HG03060 (cell line): ENCODE data around the gene AAMP.
A peak's percentile ranks its signal among the peaks of the same experiment; 100 is the strongest.
"Not testable (repeated sequence)": the region's sequence is repeated elsewhere in the genome, so short reads cannot be mapped to it uniquely, and the experiment has no call there.

Experiments
- ATAC-seq: cut with Tn5 transposase; IDR thresholded peaks from one replicate; pipeline ENCODE4 v1.9.1; 2021; ENCODE audit warnings: low read depth, moderate number of reproducible peaks; ENCODE audit not compliant: unreplicated experiment

Gene AAMP

DNA sequence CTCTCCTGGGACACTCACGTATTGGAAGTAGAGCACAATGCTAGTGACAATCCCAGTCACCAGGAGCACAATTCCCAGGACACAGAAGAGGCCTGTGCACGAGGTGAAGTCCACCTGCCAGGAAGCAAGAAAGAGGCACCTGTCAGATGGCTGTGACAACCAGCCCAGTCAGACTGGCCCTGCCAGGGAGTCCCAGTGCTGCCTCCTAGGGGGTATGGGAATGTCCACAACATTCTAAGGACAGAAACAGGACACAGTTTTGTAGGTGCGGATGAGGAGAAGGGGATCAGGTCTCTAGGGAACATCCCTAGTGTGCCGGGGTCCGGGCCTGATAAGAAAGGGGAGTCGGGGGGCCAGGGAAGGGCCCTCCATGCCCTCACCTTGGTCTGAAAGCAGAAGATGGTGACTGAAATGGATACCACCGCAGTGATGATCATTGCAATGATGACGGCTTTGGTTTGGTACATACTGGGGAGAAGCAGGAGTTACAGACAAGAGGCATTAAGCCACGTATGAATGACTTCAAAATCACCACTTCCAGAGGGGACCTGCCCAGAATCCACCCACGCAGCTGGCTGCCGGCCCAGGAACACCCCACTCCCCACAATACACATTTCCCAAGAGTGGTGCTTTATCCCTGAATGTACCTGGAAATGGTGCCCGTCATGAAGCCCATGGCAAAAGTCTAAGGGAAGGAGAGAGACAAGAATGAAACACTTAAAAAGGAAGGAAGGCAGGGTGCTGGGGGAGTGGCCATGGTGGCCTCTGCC is 7.2 kb upstream of the AAMP start:
- no peak for ATAC-seq

DNA sequence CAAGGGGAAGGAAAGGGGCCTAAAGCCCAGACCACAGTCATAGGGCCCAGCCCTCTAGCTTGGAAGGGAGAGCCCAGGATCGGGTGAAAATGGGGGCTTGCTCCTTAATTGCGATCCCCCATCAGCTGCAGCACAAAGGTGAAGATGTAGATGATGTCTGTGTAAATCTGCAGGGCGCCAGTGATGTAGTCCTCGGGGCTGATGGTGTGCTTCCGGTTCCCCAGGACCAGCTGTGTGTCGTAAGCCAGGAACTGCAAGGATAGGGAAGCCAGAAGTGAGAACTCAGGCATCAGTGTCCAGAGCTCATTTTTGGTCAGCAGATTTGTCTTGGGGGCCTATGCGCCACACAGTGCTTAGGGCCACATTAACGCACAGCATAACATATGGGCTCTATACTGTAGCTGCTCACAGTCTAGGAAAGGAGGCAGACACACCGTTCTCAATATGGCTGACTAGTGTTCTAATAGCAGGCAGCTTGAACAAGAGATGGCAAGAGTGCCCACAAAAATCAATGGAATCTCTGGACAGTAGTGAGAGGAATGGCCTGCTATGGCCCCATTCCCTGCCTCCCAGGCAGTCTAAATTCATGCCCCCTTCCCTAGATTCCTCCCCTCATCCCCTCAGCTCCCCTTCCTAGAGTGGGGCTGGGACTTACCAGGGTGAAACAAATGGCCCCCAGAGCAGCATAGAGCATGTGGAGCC is 5.6 kb upstream of the AAMP start:
- no peak for ATAC-seq

DNA sequence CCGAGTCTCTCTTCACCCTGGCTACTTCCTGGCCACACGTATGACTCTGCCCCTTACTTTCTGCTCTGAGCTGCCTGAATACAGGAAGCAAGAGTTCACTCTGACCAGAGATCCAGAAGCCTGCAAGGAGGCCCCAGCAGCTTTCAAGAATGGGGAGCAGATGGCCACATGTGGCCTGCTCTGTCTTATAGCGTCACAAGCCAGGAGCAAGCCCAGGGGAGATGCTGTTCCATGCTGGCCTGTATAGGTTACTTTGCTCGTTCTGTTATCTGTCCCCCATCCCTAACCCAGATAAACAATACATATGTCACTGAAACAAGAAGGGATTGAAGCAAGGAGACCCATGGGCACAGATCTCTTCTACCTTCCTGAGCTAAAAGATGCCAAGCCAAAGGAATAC is 4.6 kb upstream of the AAMP start:
- ATAC-seq: no peak

DNA sequence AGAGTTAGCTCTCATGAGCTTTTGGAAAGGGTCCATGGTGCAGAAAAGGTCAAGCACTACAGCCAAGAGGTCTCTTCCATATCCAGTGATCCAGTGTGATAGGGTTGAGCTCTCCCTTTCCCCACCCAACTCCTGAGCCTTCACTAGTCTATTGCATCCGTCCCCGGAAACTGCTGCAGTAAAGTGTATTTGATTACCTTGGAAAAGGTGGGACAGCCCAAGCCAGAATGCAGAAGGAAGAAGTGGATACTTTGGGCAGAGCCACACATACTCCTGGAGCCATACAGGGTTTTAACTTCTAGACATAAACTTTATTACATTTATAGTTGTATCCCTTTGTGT is 3.9 kb upstream of the AAMP start:
- no peak for ATAC-seq

DNA sequence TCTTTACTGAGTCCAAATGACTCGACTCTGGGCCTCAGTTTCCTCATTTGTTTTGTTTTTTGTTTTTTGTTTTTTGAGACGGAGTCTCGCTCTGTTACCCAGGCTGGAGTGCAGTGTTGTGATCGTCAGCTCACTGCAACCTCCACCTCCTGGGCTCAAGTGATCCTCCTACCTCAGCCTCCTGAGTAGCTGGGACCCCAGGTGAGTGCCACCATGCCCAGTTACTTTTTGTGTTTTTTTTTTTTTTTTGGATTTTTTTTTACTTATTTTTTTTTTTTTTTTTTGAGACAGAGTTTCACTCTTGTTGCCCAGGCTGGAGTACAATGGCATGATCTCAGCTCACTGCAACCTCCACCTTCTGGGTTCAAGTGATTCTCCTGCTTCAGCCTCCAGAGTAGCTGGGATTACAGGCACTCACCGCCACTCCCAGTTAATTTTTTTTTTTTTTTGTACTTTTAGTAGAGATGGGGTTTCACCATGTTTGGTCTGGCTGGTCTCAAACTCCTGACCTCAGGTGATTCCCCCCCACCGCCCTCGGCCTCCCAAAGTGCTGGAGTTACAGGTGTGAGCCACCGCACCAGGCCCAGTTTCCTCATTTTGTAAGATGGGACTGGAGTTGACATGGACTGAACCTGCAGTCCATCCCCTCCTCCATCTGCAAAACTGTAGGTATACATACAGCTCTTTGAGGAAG is 3.4 kb upstream of the AAMP start:
- ATAC-seq: not testable (repeated sequence)

DNA sequence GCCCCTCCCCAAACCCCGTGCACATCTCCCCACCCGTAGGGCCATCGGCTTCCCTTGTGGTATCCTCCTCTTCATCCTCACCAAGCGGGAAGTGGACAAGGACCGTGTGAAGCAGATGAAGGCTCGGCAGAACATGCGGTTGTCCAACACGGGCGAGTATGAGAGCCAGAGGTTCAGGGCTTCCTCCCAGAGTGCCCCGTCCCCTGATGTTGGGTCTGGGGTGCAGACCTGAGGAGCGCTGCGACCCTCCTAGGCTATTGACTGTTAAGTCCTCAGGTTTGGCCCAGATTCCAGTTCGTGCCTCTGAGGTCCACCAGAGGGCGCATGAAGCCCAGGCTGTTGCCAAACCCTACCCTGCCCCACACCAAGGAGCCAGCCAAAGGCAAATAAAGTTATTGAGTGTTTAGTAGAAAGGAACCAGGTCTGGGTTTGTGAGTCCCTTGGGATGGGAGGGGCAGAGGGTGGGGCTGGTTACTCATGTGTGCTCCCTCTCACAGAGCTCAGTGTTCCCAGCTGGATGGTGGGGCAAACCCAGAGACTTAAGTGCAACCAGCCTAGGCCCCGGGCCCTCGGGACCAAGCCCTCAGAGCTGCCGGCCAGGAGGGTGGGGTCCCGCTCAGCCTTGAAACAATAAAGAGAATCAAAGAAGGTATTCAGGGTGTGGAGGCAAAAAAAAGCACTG is 2.7 kb upstream of the AAMP start:
- ATAC-seq: peak; percentile 29

DNA sequence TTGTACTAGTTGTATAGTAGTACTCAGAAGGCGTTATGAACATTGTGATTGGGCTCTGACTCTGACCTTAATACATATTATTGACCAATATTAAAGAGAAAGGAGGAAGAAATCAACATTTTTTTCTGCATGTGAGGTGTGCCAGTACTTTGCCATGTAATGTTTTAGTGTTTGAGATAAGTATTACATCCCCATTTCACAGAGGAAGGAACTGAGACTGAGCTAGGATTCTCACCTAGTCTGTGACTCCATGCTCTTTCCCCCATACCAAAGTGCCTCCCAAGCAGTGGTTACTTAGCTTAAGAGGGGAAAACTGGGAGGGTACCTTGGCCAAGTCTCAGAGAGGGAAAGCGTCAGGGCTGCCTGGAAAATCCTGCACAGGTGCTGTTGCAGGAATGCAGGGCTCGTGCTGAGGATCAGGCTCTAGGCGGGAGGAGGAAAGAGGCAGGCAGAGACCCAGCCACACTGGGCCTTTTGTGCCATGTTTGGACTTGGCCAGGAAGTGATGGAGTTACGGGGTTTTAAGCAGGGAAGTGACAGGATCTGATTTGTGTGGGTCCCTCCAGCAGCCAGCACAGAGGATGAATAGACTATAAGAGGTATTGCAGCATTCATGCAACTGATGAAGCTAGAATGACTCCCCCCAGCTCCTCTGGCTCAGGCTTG is 2.1 kb upstream of the AAMP start:
- ATAC-seq: no peak

DNA sequence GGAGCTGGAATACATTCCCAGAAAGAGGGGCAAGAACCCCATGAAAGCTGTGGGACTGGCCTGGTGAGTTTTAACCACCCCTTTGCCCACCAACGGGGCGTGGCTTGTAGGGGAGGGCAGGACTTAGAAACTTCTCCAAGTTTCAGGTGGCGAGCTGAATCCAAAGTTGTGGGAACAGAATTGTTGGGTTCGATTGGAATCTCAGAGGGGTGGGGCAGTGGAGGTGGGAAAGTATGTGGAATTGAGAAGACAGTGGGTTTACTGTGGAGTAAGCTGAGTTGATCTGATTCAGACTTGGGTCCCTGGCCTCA is 1.5 kb upstream of the AAMP start:
- ATAC-seq: no peak

DNA sequence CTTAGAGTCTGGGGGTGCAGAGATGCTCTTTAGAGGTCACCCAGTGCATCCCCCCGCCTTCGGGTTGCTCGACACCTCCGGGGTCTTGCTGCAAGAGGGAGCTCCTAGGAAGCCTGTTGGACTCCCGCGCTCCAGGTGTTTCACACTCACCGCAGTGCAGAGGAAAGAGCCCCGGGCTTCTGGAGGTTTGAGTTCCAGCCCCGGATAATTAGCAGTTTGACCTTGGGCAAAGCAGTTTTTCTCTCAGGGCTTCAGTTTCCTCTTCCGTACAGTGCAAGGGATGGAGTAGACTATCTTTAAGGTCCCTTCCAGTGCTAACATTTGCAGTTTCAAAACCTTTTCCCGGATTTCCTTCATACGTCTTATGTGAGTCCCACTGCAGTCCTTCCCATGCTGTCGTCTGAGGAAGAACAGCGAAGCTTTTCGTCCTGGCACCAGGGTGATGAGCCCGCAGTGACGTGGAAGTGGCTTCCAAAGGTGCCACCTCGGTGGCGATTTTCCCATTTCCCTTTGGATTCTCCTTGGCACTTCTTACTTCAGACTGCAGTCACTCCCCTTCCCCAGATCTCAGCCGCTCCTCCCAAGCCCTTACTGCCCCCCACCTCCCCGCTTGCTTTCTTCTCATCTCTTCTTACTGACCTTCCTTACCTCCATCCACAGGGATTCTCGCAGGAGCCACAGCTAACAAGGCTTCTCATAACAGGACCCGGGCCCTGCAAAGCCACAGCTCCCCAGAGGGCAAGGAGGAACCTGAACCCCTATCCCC is 967 bp upstream of the AAMP start:
- no peak for ATAC-seq

DNA sequence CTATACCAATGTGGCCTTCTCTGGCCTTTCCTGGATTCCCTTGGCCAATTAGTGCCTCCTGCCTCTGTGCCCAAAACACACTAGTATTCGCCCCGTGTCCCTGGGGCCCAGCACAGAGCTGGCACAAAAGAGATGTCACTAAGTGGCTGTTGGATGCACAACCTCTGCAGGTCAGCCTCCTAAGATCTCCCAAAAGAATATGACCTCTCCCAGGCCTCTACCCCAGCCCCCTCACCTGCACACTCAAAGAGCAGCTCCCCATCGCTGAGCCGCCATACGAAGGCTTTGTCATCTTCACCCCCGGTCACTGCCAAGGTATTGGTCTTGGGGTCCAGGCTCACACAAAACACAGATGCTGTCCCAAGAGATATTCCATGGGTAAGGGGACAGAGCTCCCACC is 2.7 kb downstream of the AAMP start:
- ATAC-seq: no peak

DNA sequence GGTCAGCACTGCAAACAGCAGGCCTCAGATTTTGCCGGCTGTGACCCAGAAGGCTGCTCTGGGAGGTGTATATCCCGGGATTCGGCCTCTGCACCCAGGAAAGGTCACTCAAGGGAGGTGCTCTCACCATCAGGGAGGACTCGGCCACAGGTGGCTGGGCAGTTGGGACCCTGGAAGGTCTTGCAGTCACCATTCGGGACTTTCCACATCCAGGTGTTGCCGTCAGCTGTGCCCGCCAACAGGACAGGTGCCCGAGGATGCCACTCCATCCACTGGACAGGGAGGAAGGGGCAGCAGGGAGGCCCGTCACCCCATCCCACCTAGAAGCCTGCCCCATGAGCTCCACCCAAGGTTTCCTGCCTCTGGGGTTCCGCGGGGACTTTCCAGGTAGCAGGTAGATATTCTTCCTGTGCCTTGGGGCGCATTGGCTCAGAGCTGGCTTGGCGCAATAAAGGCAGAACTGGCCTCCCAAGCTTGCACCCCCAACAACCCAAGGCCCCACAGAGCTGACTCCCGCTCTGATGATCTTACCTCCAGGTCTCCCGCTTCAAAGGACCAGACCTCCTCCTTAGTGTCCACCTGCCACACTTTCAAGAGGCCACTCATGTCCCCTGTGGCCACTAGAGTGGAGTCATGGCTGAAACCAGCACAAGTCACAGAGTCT is 3.5 kb downstream of the AAMP start:
- no peak for ATAC-seq

DNA sequence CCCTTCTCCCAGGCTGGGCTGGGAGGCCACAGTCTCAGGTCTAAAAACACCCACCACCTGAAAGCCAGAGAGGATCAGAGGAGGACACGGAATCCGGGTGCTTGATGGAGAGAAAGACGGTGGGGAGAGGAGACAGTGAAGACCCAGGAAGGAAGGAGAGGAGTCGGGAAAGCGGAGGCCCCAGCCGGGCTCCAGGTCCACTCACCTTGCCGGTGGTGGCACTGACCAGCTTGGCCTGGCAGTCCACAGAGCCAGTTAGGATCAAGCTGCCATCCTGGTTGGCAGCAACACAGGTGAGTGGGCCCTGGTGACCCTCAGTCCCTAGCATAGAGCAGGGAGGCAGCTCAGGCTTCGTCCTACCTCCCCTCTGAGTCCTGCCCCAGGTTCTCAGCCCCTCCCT is 4.3 kb downstream of the AAMP start:
- no peak for ATAC-seq

DNA sequence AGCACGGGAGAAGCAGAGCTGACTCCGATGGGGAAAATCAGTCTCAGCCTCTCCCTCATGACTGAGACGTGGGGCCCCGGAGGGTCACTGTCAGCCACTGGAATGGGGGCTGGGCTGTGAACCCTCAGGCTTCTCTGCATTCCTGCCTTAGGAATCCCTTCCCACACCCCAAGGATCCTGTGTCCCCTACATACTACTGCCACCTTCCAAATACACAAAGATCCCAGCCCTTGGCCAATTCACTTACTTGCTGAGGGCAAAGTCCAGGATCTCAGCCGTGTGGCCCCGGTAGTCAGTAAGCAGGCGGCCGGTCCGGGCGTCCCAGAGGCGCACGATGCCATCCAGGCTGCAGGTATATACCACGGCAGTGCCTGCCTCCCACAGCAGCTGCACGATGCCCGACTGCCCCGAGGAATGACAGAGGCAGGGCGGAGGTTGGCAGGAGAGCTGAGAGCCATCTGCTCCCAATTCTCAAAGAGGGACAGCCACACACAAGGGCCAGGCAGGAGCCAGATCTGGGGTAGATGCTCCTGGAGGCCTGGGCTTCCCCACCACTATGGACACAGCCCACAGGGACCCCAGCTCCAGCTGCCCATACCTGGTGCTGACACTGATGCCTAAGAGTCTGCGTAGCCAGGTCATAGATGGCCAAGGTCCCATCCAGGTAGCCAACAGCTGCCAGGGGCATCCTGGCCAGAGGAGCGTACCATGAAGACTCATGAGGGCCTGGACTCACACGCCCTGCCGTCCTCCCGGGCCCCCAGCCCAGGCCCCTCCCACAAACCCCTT is 5.0 kb downstream of the AAMP start:
- no peak for ATAC-seq

DNA sequence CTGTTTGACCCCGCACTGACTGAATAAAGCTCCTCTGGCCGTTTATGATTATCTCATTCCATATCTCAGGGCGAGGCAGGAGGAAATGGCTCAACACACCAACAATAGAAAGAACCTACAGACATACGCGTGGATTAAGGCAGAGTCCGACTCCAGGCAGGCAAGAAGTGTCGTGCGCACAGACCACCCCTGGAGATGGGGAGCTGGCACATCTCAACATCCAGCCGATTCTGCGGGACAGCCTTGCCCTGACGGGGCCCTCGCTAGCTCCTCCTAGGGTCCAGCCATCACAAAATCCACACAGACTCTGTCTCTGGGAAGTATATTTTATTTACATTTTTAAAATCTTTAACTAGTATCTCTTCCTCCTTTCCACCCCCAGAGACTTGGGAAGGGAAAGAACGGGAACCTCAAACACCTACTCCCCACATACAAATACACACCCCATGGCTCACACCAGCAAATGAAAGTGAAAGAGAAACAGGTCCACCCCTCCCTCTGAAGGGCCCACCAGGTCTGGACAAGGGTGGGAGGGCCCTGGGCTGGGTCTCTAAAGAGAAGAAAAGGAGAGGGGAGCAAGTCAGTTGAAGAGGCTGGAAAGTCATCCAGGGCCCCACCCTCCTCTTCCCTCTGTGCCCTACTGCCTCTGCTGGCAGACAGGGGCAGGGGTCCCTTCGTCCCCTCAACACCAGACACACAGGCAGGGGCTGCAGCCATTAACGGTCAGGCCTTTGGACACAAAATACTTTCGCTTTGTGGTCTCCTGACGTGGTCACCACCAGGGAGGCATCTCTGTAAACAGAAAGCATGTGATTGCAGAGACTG is 5.9 kb downstream of the AAMP start:
- no peak for ATAC-seq

DNA sequence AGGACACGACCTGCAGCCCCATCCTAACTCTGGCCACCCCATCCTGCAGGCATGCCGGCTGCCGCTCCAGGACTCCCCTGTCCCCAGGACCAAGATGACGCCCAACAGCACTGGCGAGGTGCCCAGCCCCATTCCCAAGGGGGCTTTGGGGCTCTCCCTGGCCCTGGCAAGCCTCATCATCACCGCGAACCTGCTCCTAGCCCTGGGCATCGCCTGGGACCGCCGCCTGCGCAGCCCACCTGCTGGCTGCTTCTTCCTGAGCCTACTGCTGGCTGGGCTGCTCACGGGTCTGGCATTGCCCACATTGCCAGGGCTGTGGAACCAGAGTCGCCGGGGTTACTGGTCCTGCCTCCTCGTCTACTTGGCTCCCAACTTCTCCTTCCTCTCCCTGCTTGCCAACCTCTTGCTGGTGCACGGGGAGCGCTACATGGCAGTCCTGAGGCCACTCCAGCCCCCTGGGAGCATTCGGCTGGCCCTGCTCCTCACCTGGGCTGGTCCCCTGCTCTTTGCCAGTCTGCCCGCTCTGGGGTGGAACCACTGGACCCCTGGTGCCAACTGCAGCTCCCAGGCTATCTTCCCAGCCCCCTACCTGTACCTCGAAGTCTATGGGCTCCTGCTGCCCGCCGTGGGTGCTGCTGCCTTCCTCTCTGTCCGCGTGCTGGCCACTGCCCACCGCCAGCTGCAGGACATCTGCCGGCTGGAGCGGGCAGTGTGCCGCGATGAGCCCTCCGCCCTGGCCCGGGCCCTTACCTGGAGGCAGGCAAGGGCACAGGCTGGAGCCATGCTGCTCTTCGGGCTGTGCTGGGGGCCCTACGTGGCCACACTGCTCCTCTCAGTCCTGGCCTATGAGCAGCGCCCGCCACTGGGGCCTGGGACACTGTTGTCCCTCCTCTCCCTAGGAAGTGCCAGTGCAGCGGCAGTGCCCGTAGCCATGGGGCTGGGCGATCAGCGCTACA is 7.0 kb downstream of the AAMP start:
- ATAC-seq: no peak

DNA sequence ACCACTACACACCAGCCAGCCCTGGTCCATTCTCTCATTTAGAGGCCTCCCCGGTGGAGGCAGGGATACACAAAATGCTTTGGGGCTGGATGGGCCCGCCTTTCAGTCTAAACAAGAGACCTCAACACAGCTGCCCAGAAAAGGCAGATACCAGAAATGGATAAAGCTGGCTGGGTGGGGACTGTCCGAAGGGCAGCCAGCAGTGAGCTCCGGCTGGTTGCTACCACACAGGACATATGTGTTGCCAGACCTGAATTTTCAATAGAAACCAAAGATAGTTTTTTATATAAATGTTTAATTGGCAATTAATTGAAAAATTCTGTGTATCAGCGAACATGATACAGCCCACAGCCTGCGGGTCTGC is 7.7 kb downstream of the AAMP start:
- no peak for ATAC-seq
